KMS-11 (cell line): ENCODE measurements around the gene CALN1.
A peak's percentile ranks its signal among the peaks of the same experiment; 100 is the strongest.

ENCODE experiments used
- H2AFZ ChIP-seq: fragments of 200-600 bp; sonication (generic); 2 replicates; pipeline ENCODE4 v1.6.1; 2016; ENCODE audit warnings: antibody characterized with exemption, mixed run types, low read depth
- H3K27ac ChIP-seq: fragments of 200-600 bp; sonication (generic); 2 replicates; pipeline ENCODE4 v1.6.1; 2016; ENCODE audit warnings: mild to moderate bottlenecking, mixed run types
- H3K27me3 ChIP-seq: fragments of 200-600 bp; sonication (generic); 2 replicates; pipeline ENCODE4 v1.6.1; 2017; ENCODE audit warnings: mild to moderate bottlenecking, low read depth, mixed run types, moderate library complexity; ENCODE audit not compliant: insufficient read depth
- H3K36me3 ChIP-seq: fragments of 200-600 bp; sonication (generic); 2 replicates; pipeline ENCODE4 v1.6.1; 2017; ENCODE audit warnings: mild to moderate bottlenecking, mixed run types; ENCODE audit not compliant: insufficient read depth
- H3K4me1 ChIP-seq: fragments of 200-600 bp; sonication (generic); 2 replicates; pipeline ENCODE4 v1.6.1; 2016; ENCODE audit warnings: mild to moderate bottlenecking, low read depth, mixed run types; ENCODE audit not compliant: poor library complexity, severe bottlenecking
- H3K4me2 ChIP-seq: fragments of 200-600 bp; sonication (generic); 2 replicates; pipeline ENCODE4 v1.7.0; 2016; ENCODE audit warnings: mild to moderate bottlenecking, mixed run types
- H3K4me3 ChIP-seq: fragments of 200-600 bp; sonication (generic); IDR thresholded peaks from 2 replicates; pipeline ENCODE4 v1.6.1; 2017; ENCODE audit warnings: low read depth, low read length, mixed read lengths; ENCODE audit not compliant: insufficient read depth
- H3K79me2 ChIP-seq: fragments of 200-600 bp; sonication (generic); 2 replicates; pipeline ENCODE4 v1.6.1; 2016; ENCODE audit warnings: low read depth, mixed run types; ENCODE audit not compliant: insufficient read depth
- H3K9ac ChIP-seq: fragments of 200-600 bp; sonication (generic); 2 replicates; pipeline ENCODE4 v1.6.1; 2016; ENCODE audit warnings: mild to moderate bottlenecking, mixed run types
- H4K20me1 ChIP-seq: fragments of 200-600 bp; sonication (generic); 2 replicates; pipeline ENCODE4 v1.6.1; 2016; ENCODE audit warnings: mild to moderate bottlenecking, mixed run types; ENCODE audit not compliant: insufficient read depth
- TF ChIP-seq, protein P1 (sequence below): fragments of 200-600 bp; sonication (generic); conservative IDR thresholded peaks from 2 replicates; pipeline ENCODE4 v1.6.1; 2017; ENCODE audit warnings: low read depth, mild to moderate bottlenecking, antibody characterized with exemption, low read length, moderate library complexity, mixed read lengths

CALN1 gene

DNA sequence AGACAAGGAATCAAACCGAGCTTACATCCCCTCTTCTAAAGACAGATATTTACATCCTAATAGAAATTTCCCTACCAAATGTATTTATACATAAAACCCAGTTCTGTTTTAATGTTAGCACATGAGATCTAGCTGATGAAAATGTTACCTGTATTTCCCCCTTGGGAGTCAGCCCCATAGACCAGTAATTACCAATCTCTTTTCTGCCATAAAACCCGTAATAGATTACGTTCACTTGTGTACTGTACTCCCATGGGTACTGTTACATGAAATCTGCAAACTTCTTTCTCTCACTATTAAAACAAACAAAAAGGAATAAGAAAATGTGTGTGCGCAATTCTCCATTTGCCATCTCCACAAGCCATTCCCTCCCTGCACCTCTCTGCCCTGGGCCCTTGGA, 450.9 kb downstream of the CALN1 start:
- Histone ChIP-seq H2AFZ (no peak overlapping the region), H3K4me2 (no peak overlapping the region), H3K27ac (no peak overlapping the region), H3K9ac (no peak overlapping the region), H4K20me1 (no peaks in the 10 kb centered on the region), H3K36me3 (no peaks in the 10 kb centered on the region), H3K27me3 (no peaks in the 10 kb centered on the region), H3K4me3 (no peak overlapping the region), H3K4me1 (no peaks in the 10 kb centered on the region), H3K79me2 (no peaks in the 10 kb centered on the region)
- TF ChIP-seq, protein P1, sequence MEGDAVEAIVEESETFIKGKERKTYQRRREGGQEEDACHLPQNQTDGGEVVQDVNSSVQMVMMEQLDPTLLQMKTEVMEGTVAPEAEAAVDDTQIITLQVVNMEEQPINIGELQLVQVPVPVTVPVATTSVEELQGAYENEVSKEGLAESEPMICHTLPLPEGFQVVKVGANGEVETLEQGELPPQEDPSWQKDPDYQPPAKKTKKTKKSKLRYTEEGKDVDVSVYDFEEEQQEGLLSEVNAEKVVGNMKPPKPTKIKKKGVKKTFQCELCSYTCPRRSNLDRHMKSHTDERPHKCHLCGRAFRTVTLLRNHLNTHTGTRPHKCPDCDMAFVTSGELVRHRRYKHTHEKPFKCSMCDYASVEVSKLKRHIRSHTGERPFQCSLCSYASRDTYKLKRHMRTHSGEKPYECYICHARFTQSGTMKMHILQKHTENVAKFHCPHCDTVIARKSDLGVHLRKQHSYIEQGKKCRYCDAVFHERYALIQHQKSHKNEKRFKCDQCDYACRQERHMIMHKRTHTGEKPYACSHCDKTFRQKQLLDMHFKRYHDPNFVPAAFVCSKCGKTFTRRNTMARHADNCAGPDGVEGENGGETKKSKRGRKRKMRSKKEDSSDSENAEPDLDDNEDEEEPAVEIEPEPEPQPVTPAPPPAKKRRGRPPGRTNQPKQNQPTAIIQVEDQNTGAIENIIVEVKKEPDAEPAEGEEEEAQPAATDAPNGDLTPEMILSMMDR = no peak

DNA sequence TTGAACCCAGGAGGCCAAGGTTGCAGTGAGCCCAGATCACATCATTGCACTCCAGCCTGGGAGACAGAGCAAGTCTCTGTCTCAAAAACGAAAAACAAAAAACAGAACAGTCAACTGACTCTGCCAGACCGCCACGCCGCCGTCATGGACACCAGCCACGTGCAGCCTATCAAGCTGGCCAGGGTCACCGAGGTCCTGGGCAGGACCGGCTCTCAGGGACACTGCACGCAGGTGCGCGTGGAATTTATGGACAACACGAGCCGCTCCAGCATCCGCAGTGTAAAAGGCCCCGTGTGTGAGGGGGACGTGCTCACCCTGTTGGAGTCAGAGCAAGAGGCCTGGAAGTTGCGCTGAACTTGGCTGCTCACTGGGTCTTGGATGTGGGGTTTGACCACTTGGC, 470.0 kb downstream of the CALN1 start:
- TF ChIP-seq, protein P1 = no peak
- H2AFZ ChIP-seq = no peak overlapping the region
- H3K27me3 ChIP-seq = no peaks in the 10 kb centered on the region
- no peaks in the 10 kb centered on the region for H4K20me1 ChIP-seq
- H3K79me2 ChIP-seq = no peaks in the 10 kb centered on the region
- H3K4me3 ChIP-seq = no peak overlapping the region
- no peak overlapping the region for H3K27ac ChIP-seq
- H3K9ac ChIP-seq = no peak overlapping the region
- H3K4me2 ChIP-seq = no peak overlapping the region
- peaks cover 7% of the 10 kb centered on the region for H3K4me1 ChIP-seq
- no peaks in the 10 kb centered on the region for H3K36me3 ChIP-seq

DNA sequence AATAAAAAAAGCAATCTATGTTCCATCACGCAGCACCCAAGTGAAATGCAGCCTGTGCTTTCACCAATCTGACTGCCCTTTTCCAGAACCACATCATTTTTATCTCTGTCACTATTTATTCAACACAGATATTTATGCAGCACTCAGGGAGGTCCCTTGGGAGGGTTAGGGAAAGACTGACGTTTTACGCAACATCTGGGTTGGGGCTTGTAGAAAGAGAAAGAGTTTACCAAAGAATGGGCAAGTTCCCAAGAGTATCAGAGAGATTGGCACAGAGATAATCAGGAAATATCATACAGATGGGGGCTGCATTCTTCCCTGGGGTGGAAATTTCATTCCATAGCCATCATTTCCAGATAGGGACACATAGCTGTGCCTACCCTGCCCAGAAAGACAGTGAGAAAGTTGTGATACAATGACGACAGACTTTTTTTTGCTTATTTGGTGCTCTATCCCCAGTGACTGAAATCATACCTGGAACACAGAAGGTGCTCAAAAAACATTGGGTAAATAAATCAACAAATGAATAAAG, 474.2 kb downstream of the CALN1 start:
- H3K36me3 ChIP-seq = no peaks in the 10 kb centered on the region
- H3K27me3 ChIP-seq = no peaks in the 10 kb centered on the region
- TF ChIP-seq, protein P1 = no peak

DNA sequence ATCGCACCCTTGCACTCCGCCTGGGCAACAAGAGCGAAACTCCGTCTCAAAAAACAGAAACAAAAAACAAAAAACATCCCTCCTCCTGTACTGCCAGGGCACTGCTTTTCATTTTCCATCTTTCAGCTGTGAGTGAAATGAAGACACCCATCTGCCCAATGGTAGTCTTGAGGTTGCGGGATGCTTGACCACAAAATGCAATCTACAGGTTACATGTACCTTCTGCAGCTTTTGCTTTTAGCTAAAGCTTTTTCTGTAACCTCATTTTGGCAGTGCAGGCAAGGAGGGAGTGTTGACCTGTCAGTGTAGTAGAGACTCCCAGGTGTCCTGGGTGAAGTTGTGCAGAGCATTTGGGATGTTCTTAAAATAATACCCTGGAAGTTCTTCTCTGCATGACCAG, 476.5 kb downstream of the CALN1 start:
- H3K4me1 ChIP-seq = peaks cover 34% of the 10 kb centered on the region
- H3K27ac ChIP-seq = peak overlapping the region; percentile 78
- TF ChIP-seq, protein P1 = no peak
- H3K4me2 ChIP-seq = peak overlapping the region; percentile 60
- H4K20me1 ChIP-seq = no peaks in the 10 kb centered on the region
- H3K9ac ChIP-seq = peak overlapping the region; percentile 35; the same call in 1 of the 2 replicates
- H3K79me2 ChIP-seq = no peaks in the 10 kb centered on the region
- no peak overlapping the region for H3K4me3 ChIP-seq
- peak overlapping the region; percentile 33; the same call in 1 of the 2 replicates for H2AFZ ChIP-seq
- no peaks in the 10 kb centered on the region for H3K36me3 ChIP-seq
- H3K27me3 ChIP-seq = no peaks in the 10 kb centered on the region

More for the DNA sequence above, 474.2 kb downstream of the CALN1 start:
- H3K4me2 ChIP-seq = no peak overlapping the region
- no peak overlapping the region for H3K4me3 ChIP-seq
- no peaks in the 10 kb centered on the region for H3K79me2 ChIP-seq
- no peak overlapping the region for H2AFZ ChIP-seq
- no peaks in the 10 kb centered on the region for H4K20me1 ChIP-seq
- H3K27ac ChIP-seq = no peak overlapping the region
- H3K9ac ChIP-seq = no peak overlapping the region
- peaks cover 34% of the 10 kb centered on the region for H3K4me1 ChIP-seq
